HepG2 (cell line): Measurements from ENCODE around the gene P4HB. TPM values are rescaled to one million over a fixed set of nuclear protein-coding genes. Genes with fewer than 3 reads are reported as not detected.

Experiments
- ARHGAP35 ChIP-seq: sonication (generic); formaldehyde crosslinking; IDR thresholded peaks from 2 replicates; pipeline ENCODE4 v1.9.0; 2022; ENCODE audit warnings: mild to moderate bottlenecking, inconsistent platforms, moderate library complexity, missing genetic modification reagents, borderline replicate concordance
- CCDC6 ChIP-seq: sonication (generic); formaldehyde crosslinking; IDR thresholded peaks from 2 replicates; pipeline ENCODE4 v1.8.1; 2022; ENCODE audit warnings: mild to moderate bottlenecking, missing genetic modification reagents, moderate library complexity
- EZH2 ChIP-seq: conservative IDR thresholded peaks from 2 replicates; pipeline ENCODE4 v1.6.1; 2012; ENCODE audit warnings: mild to moderate bottlenecking, low read depth, low read length, moderate library complexity
- FOSL2 ChIP-seq: sonication (generic); formaldehyde crosslinking; IDR thresholded peaks from 2 replicates; pipeline ENCODE4 v1.4.0; 2020; ENCODE audit warnings: missing genetic modification reagents
- HNF4G ChIP-seq, 2 experiments: sonication (generic) in 1 of 2; formaldehyde crosslinking in 1 of 2; IDR thresholded peaks; 2 replicates each; pipeline versions ENCODE4 v1.4.0 to v1.6.1; 2011 to 2020; ENCODE audit warnings: borderline replicate concordance in 2 of 2, low read depth in 2 of 2, mild to moderate bottlenecking in 2 of 2, low read length in 1 of 2, missing genetic modification reagents in 1 of 2, moderate library complexity in 1 of 2
- JUN ChIP-seq: sonication (generic); formaldehyde crosslinking; IDR thresholded peaks from 2 replicates; pipeline ENCODE4 v1.4.0; 2020; ENCODE audit warnings: mild to moderate bottlenecking, missing genetic modification reagents
- PHF5A ChIP-seq: IDR thresholded peaks from one replicate; pipeline ENCODE4 v1.6.1; 2018; ENCODE audit warnings: low read depth, missing genetic modification reagents; ENCODE audit not compliant: unreplicated experiment
- SMYD3 ChIP-seq: sonication (generic); formaldehyde crosslinking; IDR thresholded peaks from 2 replicates; pipeline ENCODE4 v1.8.1; 2023; ENCODE audit warnings: mild to moderate bottlenecking, missing genetic modification reagents
- SYNCRIP ChIP-seq: fragments of 200-400 bp; formaldehyde crosslinking; IDR thresholded peaks from 2 replicates; pipeline ENCODE4 v1.6.1; 2018; ENCODE audit warnings: mild to moderate bottlenecking, low read depth, low read length; ENCODE audit not compliant: insufficient read depth
- polyA plus RNA-seq, 8 experiments: library from polyadenylated mRNA; depleted of rRNA in 3 of 8; stranded (reverse) in 7 of 8; unstranded in 1 of 8; fragments of >200 nt; fragmentation: Illumina TruSeq in 4 of 8; extraction: Trizol in 4 of 8; gene quantifications; 2 replicates each; pipeline versions ENCODE4 v1.2.1 to v1.2.3, GENCODE V29; 2011 to 2016; ENCODE audit warnings: low read depth in 4 of 8, missing spikeins in 1 of 8, mixed read lengths in 1 of 8; ENCODE audit not compliant: insufficient read depth in 1 of 8
- total RNA-seq, 5 experiments: library from RNA; depleted of rRNA; stranded (reverse); fragments of >200 nt; fragmentation: Illumina TruSeq; extraction: Trizol; gene quantifications; 2 replicates each; pipeline ENCODE4 v1.2.3, GENCODE V29; 2016; ENCODE audit warnings: low read depth in 1 of 5
- TF ChIP-seq, protein P1 (sequence below): sonication (generic); formaldehyde crosslinking; conservative IDR thresholded peaks from 2 replicates; pipeline ENCODE4 v1.8.0; 2022; ENCODE audit warnings: low read depth, missing genetic modification reagents
- TF ChIP-seq, protein P2 (sequence below): IDR thresholded peaks from 2 replicates; pipeline ENCODE4 v1.6.1; 2016; ENCODE audit warnings: low read depth, missing genetic modification reagents, missing compliant biosample characterization
- TF ChIP-seq, protein P3 (sequence below), 2 experiments: IDR thresholded peaks; 2 replicates each; pipeline ENCODE4 v1.6.1; 2011 to 2012; ENCODE audit warnings: low read length in 2 of 2, borderline replicate concordance in 1 of 2, low read depth in 1 of 2, mild to moderate bottlenecking in 1 of 2, moderate library complexity in 1 of 2
- TF ChIP-seq, protein P4 (sequence below): sonication (generic); formaldehyde crosslinking; IDR thresholded peaks from 2 replicates; pipeline ENCODE4 v1.8.0; 2022; ENCODE audit warnings: missing genetic modification reagents, mild to moderate bottlenecking, borderline replicate concordance

The P4HB gene
- total and polyA plus RNA-seq, 2 of the 13 experiments (the other 11 are each of a cell fraction or from before 2014, with no cell fraction given) = 185 to 782 TPM

DNA sequence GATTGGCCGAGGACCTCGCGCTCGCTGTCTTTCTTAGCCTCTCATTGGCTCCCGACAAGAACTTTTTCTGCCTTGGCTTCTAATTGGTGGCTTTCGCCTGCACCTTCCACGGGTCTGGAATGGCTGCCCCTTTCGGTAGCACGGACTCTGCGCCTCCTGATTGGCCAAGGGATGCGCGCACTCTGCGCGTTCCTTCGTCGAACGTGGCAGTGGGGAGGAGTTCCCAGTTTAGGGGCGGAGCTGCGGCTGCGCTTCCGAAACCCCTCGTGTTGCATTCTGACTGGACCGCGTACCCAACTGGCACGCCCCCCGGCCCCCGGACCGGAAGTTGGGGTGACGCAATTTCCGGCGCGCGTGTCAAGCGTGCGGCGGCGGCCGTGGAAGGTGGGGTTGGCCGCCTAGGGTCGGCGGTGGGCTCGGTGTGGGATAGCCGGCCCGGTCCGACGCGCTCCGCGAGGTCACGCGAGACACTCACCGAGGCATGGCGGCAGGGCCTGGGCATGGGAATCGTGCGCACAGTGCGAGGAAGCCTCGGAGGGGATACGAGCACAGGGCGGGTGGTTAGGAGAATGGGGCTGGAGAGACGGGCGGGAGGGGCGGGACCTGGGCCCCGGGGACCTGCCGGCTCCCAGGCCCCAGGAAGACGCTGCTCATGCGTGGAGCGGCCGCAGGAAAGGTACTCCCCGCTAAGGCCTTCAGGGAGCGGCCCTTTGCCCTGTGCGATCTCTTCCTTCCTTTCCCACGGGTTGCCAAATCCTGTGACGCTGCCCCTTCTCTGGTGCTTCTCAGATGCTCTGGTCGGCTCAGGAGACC lies 627 bp upstream of the P4HB start (continued):
- TF ChIP-seq, protein P1, sequence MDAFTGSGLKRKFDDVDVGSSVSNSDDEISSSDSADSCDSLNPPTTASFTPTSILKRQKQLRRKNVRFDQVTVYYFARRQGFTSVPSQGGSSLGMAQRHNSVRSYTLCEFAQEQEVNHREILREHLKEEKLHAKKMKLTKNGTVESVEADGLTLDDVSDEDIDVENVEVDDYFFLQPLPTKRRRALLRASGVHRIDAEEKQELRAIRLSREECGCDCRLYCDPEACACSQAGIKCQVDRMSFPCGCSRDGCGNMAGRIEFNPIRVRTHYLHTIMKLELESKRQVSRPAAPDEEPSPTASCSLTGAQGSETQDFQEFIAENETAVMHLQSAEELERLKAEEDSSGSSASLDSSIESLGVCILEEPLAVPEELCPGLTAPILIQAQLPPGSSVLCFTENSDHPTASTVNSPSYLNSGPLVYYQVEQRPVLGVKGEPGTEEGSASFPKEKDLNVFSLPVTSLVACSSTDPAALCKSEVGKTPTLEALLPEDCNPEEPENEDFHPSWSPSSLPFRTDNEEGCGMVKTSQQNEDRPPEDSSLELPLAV (CRISPR knock-in tag) = no peak
- TF ChIP-seq, protein P2, sequence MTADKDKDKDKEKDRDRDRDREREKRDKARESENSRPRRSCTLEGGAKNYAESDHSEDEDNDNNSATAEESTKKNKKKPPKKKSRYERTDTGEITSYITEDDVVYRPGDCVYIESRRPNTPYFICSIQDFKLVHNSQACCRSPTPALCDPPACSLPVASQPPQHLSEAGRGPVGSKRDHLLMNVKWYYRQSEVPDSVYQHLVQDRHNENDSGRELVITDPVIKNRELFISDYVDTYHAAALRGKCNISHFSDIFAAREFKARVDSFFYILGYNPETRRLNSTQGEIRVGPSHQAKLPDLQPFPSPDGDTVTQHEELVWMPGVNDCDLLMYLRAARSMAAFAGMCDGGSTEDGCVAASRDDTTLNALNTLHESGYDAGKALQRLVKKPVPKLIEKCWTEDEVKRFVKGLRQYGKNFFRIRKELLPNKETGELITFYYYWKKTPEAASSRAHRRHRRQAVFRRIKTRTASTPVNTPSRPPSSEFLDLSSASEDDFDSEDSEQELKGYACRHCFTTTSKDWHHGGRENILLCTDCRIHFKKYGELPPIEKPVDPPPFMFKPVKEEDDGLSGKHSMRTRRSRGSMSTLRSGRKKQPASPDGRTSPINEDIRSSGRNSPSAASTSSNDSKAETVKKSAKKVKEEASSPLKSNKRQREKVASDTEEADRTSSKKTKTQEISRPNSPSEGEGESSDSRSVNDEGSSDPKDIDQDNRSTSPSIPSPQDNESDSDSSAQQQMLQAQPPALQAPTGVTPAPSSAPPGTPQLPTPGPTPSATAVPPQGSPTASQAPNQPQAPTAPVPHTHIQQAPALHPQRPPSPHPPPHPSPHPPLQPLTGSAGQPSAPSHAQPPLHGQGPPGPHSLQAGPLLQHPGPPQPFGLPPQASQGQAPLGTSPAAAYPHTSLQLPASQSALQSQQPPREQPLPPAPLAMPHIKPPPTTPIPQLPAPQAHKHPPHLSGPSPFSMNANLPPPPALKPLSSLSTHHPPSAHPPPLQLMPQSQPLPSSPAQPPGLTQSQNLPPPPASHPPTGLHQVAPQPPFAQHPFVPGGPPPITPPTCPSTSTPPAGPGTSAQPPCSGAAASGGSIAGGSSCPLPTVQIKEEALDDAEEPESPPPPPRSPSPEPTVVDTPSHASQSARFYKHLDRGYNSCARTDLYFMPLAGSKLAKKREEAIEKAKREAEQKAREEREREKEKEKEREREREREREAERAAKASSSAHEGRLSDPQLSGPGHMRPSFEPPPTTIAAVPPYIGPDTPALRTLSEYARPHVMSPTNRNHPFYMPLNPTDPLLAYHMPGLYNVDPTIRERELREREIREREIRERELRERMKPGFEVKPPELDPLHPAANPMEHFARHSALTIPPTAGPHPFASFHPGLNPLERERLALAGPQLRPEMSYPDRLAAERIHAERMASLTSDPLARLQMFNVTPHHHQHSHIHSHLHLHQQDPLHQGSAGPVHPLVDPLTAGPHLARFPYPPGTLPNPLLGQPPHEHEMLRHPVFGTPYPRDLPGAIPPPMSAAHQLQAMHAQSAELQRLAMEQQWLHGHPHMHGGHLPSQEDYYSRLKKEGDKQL = peak; percentile 24; the same call in 1 of the 2 replicates
- TF ChIP-seq ARHGAP35 = peak; percentile 84
- TF ChIP-seq CCDC6 (CRISPR knock-in tag) = peak; percentile 84; the same call in 1 of the 2 replicates
- TF ChIP-seq, protein P3, sequence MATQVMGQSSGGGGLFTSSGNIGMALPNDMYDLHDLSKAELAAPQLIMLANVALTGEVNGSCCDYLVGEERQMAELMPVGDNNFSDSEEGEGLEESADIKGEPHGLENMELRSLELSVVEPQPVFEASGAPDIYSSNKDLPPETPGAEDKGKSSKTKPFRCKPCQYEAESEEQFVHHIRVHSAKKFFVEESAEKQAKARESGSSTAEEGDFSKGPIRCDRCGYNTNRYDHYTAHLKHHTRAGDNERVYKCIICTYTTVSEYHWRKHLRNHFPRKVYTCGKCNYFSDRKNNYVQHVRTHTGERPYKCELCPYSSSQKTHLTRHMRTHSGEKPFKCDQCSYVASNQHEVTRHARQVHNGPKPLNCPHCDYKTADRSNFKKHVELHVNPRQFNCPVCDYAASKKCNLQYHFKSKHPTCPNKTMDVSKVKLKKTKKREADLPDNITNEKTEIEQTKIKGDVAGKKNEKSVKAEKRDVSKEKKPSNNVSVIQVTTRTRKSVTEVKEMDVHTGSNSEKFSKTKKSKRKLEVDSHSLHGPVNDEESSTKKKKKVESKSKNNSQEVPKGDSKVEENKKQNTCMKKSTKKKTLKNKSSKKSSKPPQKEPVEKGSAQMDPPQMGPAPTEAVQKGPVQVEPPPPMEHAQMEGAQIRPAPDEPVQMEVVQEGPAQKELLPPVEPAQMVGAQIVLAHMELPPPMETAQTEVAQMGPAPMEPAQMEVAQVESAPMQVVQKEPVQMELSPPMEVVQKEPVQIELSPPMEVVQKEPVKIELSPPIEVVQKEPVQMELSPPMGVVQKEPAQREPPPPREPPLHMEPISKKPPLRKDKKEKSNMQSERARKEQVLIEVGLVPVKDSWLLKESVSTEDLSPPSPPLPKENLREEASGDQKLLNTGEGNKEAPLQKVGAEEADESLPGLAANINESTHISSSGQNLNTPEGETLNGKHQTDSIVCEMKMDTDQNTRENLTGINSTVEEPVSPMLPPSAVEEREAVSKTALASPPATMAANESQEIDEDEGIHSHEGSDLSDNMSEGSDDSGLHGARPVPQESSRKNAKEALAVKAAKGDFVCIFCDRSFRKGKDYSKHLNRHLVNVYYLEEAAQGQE (IDR thresholded peaks at IDR 0.05; ENCODE audit: borderline replicate concordance in 1 of 2, low read depth in 1 of 2, low read length in 2 of 2) = peak in 1 of 2 experiments; percentile 52; a peak in 1 of 4 replicates
- TF ChIP-seq SMYD3 (CRISPR knock-in tag) = no peak
- no peak for TF ChIP-seq EZH2
- TF ChIP-seq SYNCRIP = no peak
- TF ChIP-seq PHF5A (CRISPR knock-in tag) = peak; percentile 40
- peak; percentile 98 for TF ChIP-seq JUN
- no peak for TF ChIP-seq HNF4G (IDR thresholded peaks at IDR 0.05; ENCODE audit: borderline replicate concordance, low read depth, low read length)
- peak; percentile 77 for TF ChIP-seq HNF4G (CRISPR knock-in tag; IDR thresholded peaks at IDR 0.05; ENCODE audit: borderline replicate concordance, low read depth)
- TF ChIP-seq FOSL2 (CRISPR knock-in tag) = peak; percentile 83
- TF ChIP-seq, protein P4, sequence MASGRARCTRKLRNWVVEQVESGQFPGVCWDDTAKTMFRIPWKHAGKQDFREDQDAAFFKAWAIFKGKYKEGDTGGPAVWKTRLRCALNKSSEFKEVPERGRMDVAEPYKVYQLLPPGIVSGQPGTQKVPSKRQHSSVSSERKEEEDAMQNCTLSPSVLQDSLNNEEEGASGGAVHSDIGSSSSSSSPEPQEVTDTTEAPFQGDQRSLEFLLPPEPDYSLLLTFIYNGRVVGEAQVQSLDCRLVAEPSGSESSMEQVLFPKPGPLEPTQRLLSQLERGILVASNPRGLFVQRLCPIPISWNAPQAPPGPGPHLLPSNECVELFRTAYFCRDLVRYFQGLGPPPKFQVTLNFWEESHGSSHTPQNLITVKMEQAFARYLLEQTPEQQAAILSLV (CRISPR knock-in tag) = peak; percentile 91
